ENCODE data around the gene VPS41. TPM values are rescaled to one million over a fixed set of nuclear protein-coding genes. Genes with fewer than 3 reads are reported as not detected.
A peak's percentile ranks its signal among the peaks of the same experiment; 100 is the strongest.

VPS41 gene
- total RNA-seq, 1 donor from 2014 or later = 108 TPM

DNA sequence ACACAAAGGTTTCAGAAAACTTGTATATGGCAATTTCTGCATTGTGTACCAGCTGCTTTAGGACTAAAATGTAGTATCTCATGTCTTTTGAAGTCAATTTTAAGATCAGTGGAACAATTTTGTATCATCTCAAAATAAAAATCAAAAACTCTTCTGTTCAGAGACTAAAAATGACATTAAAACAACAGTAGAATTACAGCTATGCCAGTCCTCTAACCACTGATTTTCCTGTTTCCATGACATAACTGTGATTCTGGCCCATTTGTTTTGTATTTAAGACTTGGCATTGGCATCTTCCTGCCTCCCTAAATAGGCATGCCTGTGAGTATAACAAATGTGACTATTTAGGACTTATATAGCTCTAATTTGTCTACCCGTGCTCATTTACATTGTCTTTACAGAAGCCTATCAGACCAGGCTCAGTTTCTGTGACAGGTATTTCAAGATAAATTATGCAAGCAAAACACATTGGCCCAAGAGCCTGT lies 29.1 kb upstream of the VPS41 start:
- Mint-ChIP-seq H3K4me1 (ENCODE audit: low read depth, unreplicated experiment) (peaks cover 4% of the 10 kb centered on the region), H3K36me3 (ENCODE audit: unreplicated experiment) (no peaks in the 10 kb centered on the region), H3K27me3 (ENCODE audit: unreplicated experiment) (peaks cover 1% of the 10 kb centered on the region), H3K9me3 (ENCODE audit: unreplicated experiment) (no peaks in the 10 kb centered on the region), H3K27ac (ENCODE audit: unreplicated experiment) (no peak overlapping the region), H3K4me3 (ENCODE audit: unreplicated experiment) (no peak overlapping the region)
- DNase-seq = no peak
- TF ChIP-seq, protein P1, sequence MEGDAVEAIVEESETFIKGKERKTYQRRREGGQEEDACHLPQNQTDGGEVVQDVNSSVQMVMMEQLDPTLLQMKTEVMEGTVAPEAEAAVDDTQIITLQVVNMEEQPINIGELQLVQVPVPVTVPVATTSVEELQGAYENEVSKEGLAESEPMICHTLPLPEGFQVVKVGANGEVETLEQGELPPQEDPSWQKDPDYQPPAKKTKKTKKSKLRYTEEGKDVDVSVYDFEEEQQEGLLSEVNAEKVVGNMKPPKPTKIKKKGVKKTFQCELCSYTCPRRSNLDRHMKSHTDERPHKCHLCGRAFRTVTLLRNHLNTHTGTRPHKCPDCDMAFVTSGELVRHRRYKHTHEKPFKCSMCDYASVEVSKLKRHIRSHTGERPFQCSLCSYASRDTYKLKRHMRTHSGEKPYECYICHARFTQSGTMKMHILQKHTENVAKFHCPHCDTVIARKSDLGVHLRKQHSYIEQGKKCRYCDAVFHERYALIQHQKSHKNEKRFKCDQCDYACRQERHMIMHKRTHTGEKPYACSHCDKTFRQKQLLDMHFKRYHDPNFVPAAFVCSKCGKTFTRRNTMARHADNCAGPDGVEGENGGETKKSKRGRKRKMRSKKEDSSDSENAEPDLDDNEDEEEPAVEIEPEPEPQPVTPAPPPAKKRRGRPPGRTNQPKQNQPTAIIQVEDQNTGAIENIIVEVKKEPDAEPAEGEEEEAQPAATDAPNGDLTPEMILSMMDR (IDR thresholded peaks at IDR 0.05; ENCODE audit: partially characterized antibody, unreplicated experiment) = no peak

DNA sequence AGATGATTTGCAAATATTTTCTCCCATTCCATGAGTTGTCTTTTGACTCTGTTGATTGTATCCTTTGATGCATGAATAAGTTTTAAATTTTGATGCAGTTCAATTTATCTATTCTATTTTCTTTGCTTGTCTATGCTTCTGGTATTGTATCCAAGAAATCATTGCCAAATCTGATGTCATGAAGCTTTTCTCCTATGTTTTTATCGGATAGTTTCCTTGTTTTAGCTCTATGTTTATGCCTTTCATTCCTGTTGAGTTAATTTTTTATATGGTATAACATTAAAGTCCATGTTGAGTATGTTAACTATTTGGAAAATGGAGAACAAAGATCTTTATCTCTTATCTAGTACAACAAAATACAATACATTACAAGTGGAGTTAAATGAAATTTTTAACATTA lies 27.6 kb upstream of the VPS41 start:
- H3K27me3 Mint-ChIP-seq (ENCODE audit: unreplicated experiment) = peaks cover 1% of the 10 kb centered on the region
- H3K27ac Mint-ChIP-seq (ENCODE audit: unreplicated experiment) = no peak overlapping the region
- peaks cover 7% of the 10 kb centered on the region for H3K4me1 Mint-ChIP-seq (ENCODE audit: low read depth, unreplicated experiment)
- TF ChIP-seq, protein P1 (IDR thresholded peaks at IDR 0.05; ENCODE audit: partially characterized antibody, unreplicated experiment) = no peak
- no peaks in the 10 kb centered on the region for H3K9me3 Mint-ChIP-seq (ENCODE audit: unreplicated experiment)
- no peak overlapping the region for H3K4me3 Mint-ChIP-seq (ENCODE audit: unreplicated experiment)
- DNase-seq = no peak
- no peaks in the 10 kb centered on the region for H3K36me3 Mint-ChIP-seq (ENCODE audit: unreplicated experiment)

DNA sequence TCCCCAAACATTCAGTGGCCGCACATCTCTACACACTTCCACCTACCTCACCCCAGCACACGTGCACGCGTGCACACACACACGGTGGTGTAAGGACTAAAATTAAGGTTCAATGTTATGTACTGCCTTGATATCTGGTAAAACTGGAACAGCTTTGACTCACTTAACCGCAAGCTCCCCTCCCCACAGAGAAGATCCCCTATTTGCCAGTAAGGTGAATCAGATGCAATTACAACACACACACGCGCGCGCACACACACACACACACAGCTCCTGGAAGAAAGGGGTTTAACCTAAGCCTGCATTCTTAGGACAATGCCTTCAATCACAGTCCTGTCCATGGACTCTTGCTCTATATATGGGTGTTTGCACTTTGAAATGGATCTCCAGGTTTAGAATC lies 25.5 kb upstream of the VPS41 start:
- H3K27me3 Mint-ChIP-seq (ENCODE audit: unreplicated experiment) = peaks cover 1% of the 10 kb centered on the region
- H3K9me3 Mint-ChIP-seq (ENCODE audit: unreplicated experiment) = no peaks in the 10 kb centered on the region
- no peak for DNase-seq
- H3K36me3 Mint-ChIP-seq (ENCODE audit: unreplicated experiment) = no peaks in the 10 kb centered on the region
- H3K4me1 Mint-ChIP-seq (ENCODE audit: low read depth, unreplicated experiment) = peaks cover 9% of the 10 kb centered on the region
- no peak overlapping the region for H3K4me3 Mint-ChIP-seq (ENCODE audit: unreplicated experiment)
- TF ChIP-seq, protein P1 (IDR thresholded peaks at IDR 0.05; ENCODE audit: partially characterized antibody, unreplicated experiment) = no peak
- no peak overlapping the region for H3K27ac Mint-ChIP-seq (ENCODE audit: unreplicated experiment)

DNA sequence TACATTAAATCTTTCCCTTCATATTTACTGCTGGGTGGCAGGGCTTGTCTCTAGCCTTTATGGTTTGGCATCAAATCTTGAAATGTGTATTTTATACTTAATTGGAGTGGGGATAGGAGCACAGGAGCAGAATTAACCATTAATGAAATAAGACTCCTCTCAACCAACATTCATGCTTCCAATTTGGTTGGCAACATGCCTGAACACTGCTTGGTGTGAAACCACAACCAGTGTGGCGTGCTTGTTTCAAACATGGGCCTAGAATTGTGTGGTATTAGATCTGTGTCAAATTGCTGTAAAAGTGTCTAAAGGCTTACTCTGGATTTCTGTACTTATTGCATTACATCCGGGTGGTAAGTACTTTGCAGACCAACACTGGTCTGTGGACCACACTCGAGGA lies 25.1 kb upstream of the VPS41 start:
- no peaks in the 10 kb centered on the region for H3K9me3 Mint-ChIP-seq (ENCODE audit: unreplicated experiment)
- no peak for DNase-seq
- H3K36me3 Mint-ChIP-seq (ENCODE audit: unreplicated experiment) = no peaks in the 10 kb centered on the region
- H3K27ac Mint-ChIP-seq (ENCODE audit: unreplicated experiment) = no peak overlapping the region
- H3K27me3 Mint-ChIP-seq (ENCODE audit: unreplicated experiment) = peaks cover 1% of the 10 kb centered on the region
- H3K4me1 Mint-ChIP-seq (ENCODE audit: low read depth, unreplicated experiment) = peaks cover 8% of the 10 kb centered on the region
- no peak overlapping the region for H3K4me3 Mint-ChIP-seq (ENCODE audit: unreplicated experiment)
- TF ChIP-seq, protein P1 (IDR thresholded peaks at IDR 0.05; ENCODE audit: partially characterized antibody, unreplicated experiment) = no peak

DNA sequence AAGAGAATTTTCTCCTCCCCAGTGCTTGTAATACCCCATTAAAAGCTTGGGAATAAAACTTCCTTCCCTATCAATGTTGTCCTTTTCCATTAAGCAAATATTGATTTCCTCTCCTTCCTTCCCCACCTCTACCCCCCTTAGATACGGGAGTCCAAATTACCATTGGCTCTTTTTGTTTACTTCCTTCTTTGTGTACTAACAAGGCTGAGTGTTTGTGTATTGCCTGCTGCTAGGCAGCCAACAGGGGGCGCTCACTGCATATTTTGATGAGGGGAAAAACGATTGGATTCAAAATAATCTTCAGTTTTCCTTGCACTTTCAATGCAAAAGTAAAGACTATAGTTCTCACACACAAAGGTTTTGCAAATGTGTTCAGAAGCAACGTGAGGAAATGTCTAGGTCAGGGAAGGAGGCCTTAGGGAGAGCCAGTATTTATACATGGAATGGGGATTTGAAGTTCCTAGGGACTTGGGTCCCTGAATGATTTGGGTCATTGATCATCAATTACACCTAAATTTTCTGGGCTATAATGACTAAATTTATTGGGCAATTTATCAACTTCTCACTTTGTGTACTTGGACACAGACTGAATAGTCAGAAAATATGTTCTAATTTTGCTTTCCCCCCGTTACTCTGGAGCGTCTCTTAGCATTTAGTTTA lies 23.6 kb upstream of the VPS41 start:
- Mint-ChIP-seq H3K4me3 (ENCODE audit: unreplicated experiment) (no peak overlapping the region), H3K4me1 (ENCODE audit: low read depth, unreplicated experiment) (peaks cover 8% of the 10 kb centered on the region), H3K27me3 (ENCODE audit: unreplicated experiment) (peaks cover 1% of the 10 kb centered on the region), H3K9me3 (ENCODE audit: unreplicated experiment) (no peaks in the 10 kb centered on the region), H3K36me3 (ENCODE audit: unreplicated experiment) (no peaks in the 10 kb centered on the region), H3K27ac (ENCODE audit: unreplicated experiment) (no peak overlapping the region)
- TF ChIP-seq, protein P1 (IDR thresholded peaks at IDR 0.05; ENCODE audit: partially characterized antibody, unreplicated experiment) = peak; percentile 95
- DNase-seq = peak; percentile 86
